H9 (cell line): ENCODE results near the gene SELPLG. TPM values are rescaled to one million over a fixed set of nuclear protein-coding genes. Genes with fewer than 3 reads are reported as not detected.

Source experiments
- DNase-seq: peaks from one replicate; pipeline ENCODE4 v3.0.0-alpha.2; 2017
- H2AFZ ChIP-seq: one replicate; pipeline ENCODE4 v1.6.1; 2013; ENCODE audit warnings: mild to moderate bottlenecking, low read length, control low read depth, moderate library complexity
- H2AK5ac ChIP-seq: 2 replicates; pipeline ENCODE4 v1.6.1; 2013; ENCODE audit warnings: low read length, control low read depth, mixed read lengths; ENCODE audit not compliant: insufficient read length
- H2BK120ac ChIP-seq: one replicate; pipeline ENCODE4 v1.6.1; 2013; ENCODE audit warnings: low read depth, mild to moderate bottlenecking, low read length, control low read depth, inconsistent platforms; ENCODE audit not compliant: poor library complexity, severe bottlenecking
- H2BK12ac ChIP-seq: 2 replicates; pipeline ENCODE4 v1.6.1; 2013; ENCODE audit warnings: low read length, control low read depth, mixed read lengths, low read depth; ENCODE audit not compliant: insufficient read length
- H2BK15ac ChIP-seq: 2 replicates; pipeline ENCODE4 v1.6.1; 2013; ENCODE audit warnings: low read depth, low read length, control low read depth
- H2BK20ac ChIP-seq: one replicate; pipeline ENCODE4 v1.6.1; 2013; ENCODE audit warnings: low read depth, mild to moderate bottlenecking, low read length, control low read depth, inconsistent platforms; ENCODE audit not compliant: poor library complexity, severe bottlenecking
- H2BK5ac ChIP-seq: 2 replicates; pipeline ENCODE4 v1.6.1; 2013; ENCODE audit warnings: low read length, control low read depth, mixed read lengths; ENCODE audit not compliant: insufficient read length
- H3K14ac ChIP-seq: 2 replicates; pipeline ENCODE4 v1.6.1; 2013; ENCODE audit warnings: low read length, control low read depth; ENCODE audit not compliant: insufficient read depth
- H3K18ac ChIP-seq: 2 replicates; pipeline ENCODE4 v1.6.1; 2013; ENCODE audit warnings: low read depth, mild to moderate bottlenecking, mixed read lengths, low read length, control low read depth; ENCODE audit not compliant: insufficient read length
- H3K23ac ChIP-seq: 2 replicates; pipeline ENCODE4 v1.6.1; 2013; ENCODE audit warnings: low read length, control low read depth, mixed read lengths, low read depth; ENCODE audit not compliant: insufficient read length
- H3K23me2 ChIP-seq: 2 replicates; pipeline ENCODE4 v1.6.1; 2013; ENCODE audit warnings: low read depth, mild to moderate bottlenecking, mixed read lengths, low read length, control low read depth; ENCODE audit not compliant: insufficient read length, poor library complexity, severe bottlenecking
- H3K27ac ChIP-seq: 2 replicates; pipeline ENCODE4 v1.5.1; 2013; ENCODE audit warnings: low read length, control low read depth, mixed read lengths, low read depth; ENCODE audit not compliant: insufficient read length
- H3K27me3 ChIP-seq: 2 replicates; pipeline ENCODE4 v1.6.1; 2013; ENCODE audit warnings: low read length, control low read depth, inconsistent platforms; ENCODE audit not compliant: insufficient read depth
- H3K4ac ChIP-seq: 2 replicates; pipeline ENCODE4 v1.6.1; 2013; ENCODE audit warnings: low read depth, mild to moderate bottlenecking, control low read depth, inconsistent platforms, low read length, moderate library complexity
- H3K4me1 ChIP-seq: 2 replicates; pipeline ENCODE4 v1.6.1; 2013; ENCODE audit warnings: low read length, control low read depth, inconsistent platforms; ENCODE audit not compliant: insufficient read depth
- H3K4me2 ChIP-seq: 2 replicates; pipeline ENCODE4 v1.6.1; 2013; ENCODE audit warnings: low read length, control low read depth, mixed read lengths; ENCODE audit not compliant: insufficient read length, insufficient read depth
- H3K56ac ChIP-seq: 2 replicates; pipeline ENCODE4 v1.6.1; 2013; ENCODE audit warnings: low read depth, mild to moderate bottlenecking, mixed read lengths, low read length, control low read depth; ENCODE audit not compliant: insufficient read length
- H3K79me1 ChIP-seq: 2 replicates; pipeline ENCODE4 v1.6.1; 2013; ENCODE audit warnings: low read depth, mild to moderate bottlenecking, moderate library complexity, low read length, control low read depth, inconsistent platforms; ENCODE audit not compliant: insufficient read depth, poor library complexity, severe bottlenecking
- H3K79me2 ChIP-seq: 2 replicates; pipeline ENCODE4 v1.6.1; 2013; ENCODE audit warnings: low read length, control low read depth, inconsistent platforms; ENCODE audit not compliant: insufficient read depth
- H3K9ac ChIP-seq: 2 replicates; pipeline ENCODE4 v1.6.1; 2013; ENCODE audit warnings: low read length, control low read depth, mixed read lengths; ENCODE audit not compliant: insufficient read length; ENCODE audit errors: extremely low read depth
- H3K9me3 ChIP-seq: one replicate; pipeline ENCODE4 v1.6.1; 2013; ENCODE audit warnings: low read depth, low read length, inconsistent platforms; ENCODE audit not compliant: control insufficient read depth
- H3T11ph ChIP-seq: one replicate; pipeline ENCODE4 v1.6.1; 2013; ENCODE audit warnings: mild to moderate bottlenecking, low read length, control low read depth, inconsistent platforms
- H4K20me1 ChIP-seq: one replicate; pipeline ENCODE4 v1.6.1; 2013; ENCODE audit not compliant: control insufficient read depth, insufficient read length, insufficient read depth
- H4K5ac ChIP-seq: 2 replicates; pipeline ENCODE4 v1.6.1; 2013; ENCODE audit warnings: low read depth, mild to moderate bottlenecking, mixed read lengths, low read length, control low read depth; ENCODE audit not compliant: insufficient read length
- H4K8ac ChIP-seq: replicated peaks from 2 replicates; pipeline ENCODE4 v1.6.1; 2013; ENCODE audit warnings: low read length, control low read depth, mixed read lengths, low read depth; ENCODE audit not compliant: insufficient read length
- H4K91ac ChIP-seq: 2 replicates; pipeline ENCODE4 v1.6.1; 2013; ENCODE audit warnings: low read depth, mild to moderate bottlenecking, moderate library complexity, mixed read lengths, low read length, control low read depth; ENCODE audit not compliant: insufficient read length
- H3K27ac Mint-ChIP-seq, 3 experiments: 2 replicates in 2 of 3; 3 replicates in 1 of 3; pipeline ENCODE4 v1.8.0; 2020 to 2021; ENCODE audit warnings: mixed read lengths in 3 of 3, mild to moderate bottlenecking in 1 of 3, moderate library complexity in 1 of 3
- H3K27me3 Mint-ChIP-seq: 2 replicates; pipeline ENCODE4 v1.8.0; 2021; ENCODE audit warnings: low read depth, mild to moderate bottlenecking, moderate library complexity, mixed read lengths
- H3K36me3 Mint-ChIP-seq, 3 experiments: 2 replicates in 2 of 3; 3 replicates in 1 of 3; pipeline ENCODE4 v1.8.0; 2020 to 2021; ENCODE audit warnings: low read depth in 3 of 3, mixed read lengths in 3 of 3; ENCODE audit not compliant: insufficient read depth in 1 of 3
- H3K4me1 Mint-ChIP-seq, 2 experiments: 2 replicates each; pipeline ENCODE4 v1.8.0; 2020; ENCODE audit warnings: mixed read lengths in 2 of 2
- H3K4me3 Mint-ChIP-seq, 2 experiments: 2 replicates in 1 of 2; 3 replicates in 1 of 2; pipeline ENCODE4 v1.8.0; 2020 to 2021; ENCODE audit warnings: mild to moderate bottlenecking in 2 of 2, mixed read lengths in 2 of 2, moderate library complexity in 1 of 2
- H3K9me3 Mint-ChIP-seq, 2 experiments: 2 replicates in 1 of 2; 3 replicates in 1 of 2; pipeline ENCODE4 v1.8.0; 2020; ENCODE audit warnings: mild to moderate bottlenecking in 2 of 2, mixed read lengths in 2 of 2, moderate library complexity in 1 of 2
- WGBS: extraction: QIAGEN DNeasy Blood & Tissue Kit; methylation state at CpG from one replicate; pipeline ENCODE4 v1.1.7; 2013; ENCODE audit warnings: missing lambda C conversion rate, low lambda C conversion rate, mixed read lengths; ENCODE audit not compliant: insufficient read length; ENCODE audit errors: extremely low coverage; 5-methylcytosine and 5-hydroxymethylcytosine counted together
- total RNA-seq: library from RNA; stranded (reverse); gene quantifications from 2 replicates; pipeline ENCODE4 v1.2.1, GENCODE V29; 2021
- TF ChIP-seq, protein P1 (sequence below): fragments of 200-600 bp; sonication (generic); conservative IDR thresholded peaks from 3 replicates; pipeline ENCODE4 v1.8.0; 2021; ENCODE audit warnings: antibody characterized with exemption, mild to moderate bottlenecking

The SELPLG gene
- total RNA-seq, 1 experiment from 2014 or later: 0.15 TPM

DNA sequence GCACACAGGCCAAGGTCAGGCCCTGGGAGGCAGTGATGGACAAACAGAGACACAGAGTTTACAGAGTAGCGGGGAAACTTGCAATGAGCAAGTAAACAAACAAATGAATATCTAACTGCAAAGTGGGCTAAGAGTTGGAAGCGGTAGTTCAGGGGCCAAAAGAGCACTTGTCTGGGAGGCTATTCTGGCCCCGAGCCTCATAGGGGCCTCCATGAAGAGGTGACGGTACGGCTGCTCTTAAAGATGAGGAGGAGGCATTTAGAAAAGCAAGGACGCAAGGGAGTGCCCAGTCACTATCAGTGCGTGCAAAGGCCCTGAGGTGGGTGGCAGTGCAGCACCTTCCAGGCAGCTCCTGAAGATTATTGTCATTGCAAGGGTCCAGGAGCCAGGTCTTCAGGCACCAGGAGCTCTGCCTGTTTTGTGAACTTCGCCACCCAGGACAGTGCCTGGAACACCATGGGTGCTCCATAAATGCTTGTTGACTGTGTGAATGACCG lies 31.4 kb downstream of the SELPLG start:
- no peak overlapping the region for H4K91ac ChIP-seq
- no peak overlapping the region for H4K8ac ChIP-seq
- no peaks in the 10 kb centered on the region for H3K36me3 Mint-ChIP-seq
- H3K4ac ChIP-seq: no peak overlapping the region
- no peak overlapping the region for H4K5ac ChIP-seq
- H3K4me1 Mint-ChIP-seq: peaks cover 14 to 20% of the 10 kb centered on the region in 2 experiments
- H3K79me2 ChIP-seq: no peaks in the 10 kb centered on the region
- TF ChIP-seq, protein P1, sequence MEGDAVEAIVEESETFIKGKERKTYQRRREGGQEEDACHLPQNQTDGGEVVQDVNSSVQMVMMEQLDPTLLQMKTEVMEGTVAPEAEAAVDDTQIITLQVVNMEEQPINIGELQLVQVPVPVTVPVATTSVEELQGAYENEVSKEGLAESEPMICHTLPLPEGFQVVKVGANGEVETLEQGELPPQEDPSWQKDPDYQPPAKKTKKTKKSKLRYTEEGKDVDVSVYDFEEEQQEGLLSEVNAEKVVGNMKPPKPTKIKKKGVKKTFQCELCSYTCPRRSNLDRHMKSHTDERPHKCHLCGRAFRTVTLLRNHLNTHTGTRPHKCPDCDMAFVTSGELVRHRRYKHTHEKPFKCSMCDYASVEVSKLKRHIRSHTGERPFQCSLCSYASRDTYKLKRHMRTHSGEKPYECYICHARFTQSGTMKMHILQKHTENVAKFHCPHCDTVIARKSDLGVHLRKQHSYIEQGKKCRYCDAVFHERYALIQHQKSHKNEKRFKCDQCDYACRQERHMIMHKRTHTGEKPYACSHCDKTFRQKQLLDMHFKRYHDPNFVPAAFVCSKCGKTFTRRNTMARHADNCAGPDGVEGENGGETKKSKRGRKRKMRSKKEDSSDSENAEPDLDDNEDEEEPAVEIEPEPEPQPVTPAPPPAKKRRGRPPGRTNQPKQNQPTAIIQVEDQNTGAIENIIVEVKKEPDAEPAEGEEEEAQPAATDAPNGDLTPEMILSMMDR: no peak
- H3K27ac ChIP-seq: no peak overlapping the region
- 0 out of 7 replicates have a peak overlapping the region, but pooled peaks of 1 of the 3 experiments have one; percentile 45 for H3K27ac Mint-ChIP-seq
- no peak overlapping the region for H3K56ac ChIP-seq
- H3K18ac ChIP-seq: no peak overlapping the region
- H3K14ac ChIP-seq: no peak overlapping the region
- H2BK12ac ChIP-seq: no peak overlapping the region
- H3K9ac ChIP-seq: no peak overlapping the region
- no peaks in the 10 kb centered on the region for H4K20me1 ChIP-seq
- H3K27me3 ChIP-seq: no peaks in the 10 kb centered on the region
- H3K23me2 ChIP-seq: no peaks in the 10 kb centered on the region
- WGBS: no CpG with 5 or more reads among the region's 9 CpGs
- no peaks in the 10 kb centered on the region for H3K4me1 ChIP-seq
- no peak overlapping the region for H2BK20ac ChIP-seq
- H2AK5ac ChIP-seq: no peak overlapping the region
- H3K79me1 ChIP-seq: no peaks in the 10 kb centered on the region
- H3T11ph ChIP-seq: no peak overlapping the region
- no peak overlapping the region for H3K4me2 ChIP-seq
- H3K4me3 Mint-ChIP-seq: no peak overlapping the region; a peak in 1 of 5 replicates
- H3K9me3 ChIP-seq: no peaks in the 10 kb centered on the region
- no peaks in the 10 kb centered on the region; a peak in 1 of 5 replicates for H3K9me3 Mint-ChIP-seq
- H2BK5ac ChIP-seq: no peak overlapping the region
- H3K27me3 Mint-ChIP-seq: peaks cover 2% of the 10 kb centered on the region
- H3K23ac ChIP-seq: no peak overlapping the region
- H2BK120ac ChIP-seq: no peak overlapping the region
- H2BK15ac ChIP-seq: no peak overlapping the region
- no peak overlapping the region for H2AFZ ChIP-seq
- no peak for DNase-seq
